Umbilical cord (tissue), 2 donors: ENCODE results near the gene CDH26. TPM values are rescaled to one million over a fixed set of nuclear protein-coding genes. Genes with fewer than 3 reads are reported as not detected.

Experiments
- DNase-seq: peaks from one replicate; pipeline ENCODE4 v3.0.0-alpha.2; 2015; ENCODE audit warnings: low spot score
- total RNA-seq: library from RNA; depleted of rRNA; stranded (reverse); fragments of >200 nt; gene quantifications from one replicate; pipeline ENCODE4 v1.2.3, GENCODE V29; 2014; ENCODE audit warnings: low replicate concordance; ENCODE audit not compliant: insufficient read depth

CDH26 gene
- total RNA-seq, 1 donor from 2014 or later, result 7.9 TPM

DNA sequence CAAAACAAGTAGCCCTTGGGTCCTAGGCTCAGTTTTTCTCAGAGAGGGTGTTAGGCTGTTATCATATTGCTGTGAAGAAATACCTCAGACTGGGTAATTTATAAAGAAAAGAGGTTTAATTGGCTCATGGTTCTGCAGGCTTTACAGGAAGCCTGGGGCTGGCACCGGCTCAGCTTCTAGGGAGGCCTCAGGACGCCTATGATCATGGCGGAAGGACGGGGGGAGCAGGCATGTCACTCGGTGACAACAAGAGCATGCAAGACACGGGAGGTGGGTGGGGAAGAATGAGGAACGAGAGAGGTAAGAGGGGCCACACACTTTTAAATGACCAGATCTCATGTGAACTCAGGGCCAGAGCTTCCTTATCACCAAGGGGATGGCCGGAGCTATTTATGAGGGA is 26.9 kb downstream of the CDH26 start:
- DNase-seq, result no peak

- DNase-seq, result no peak
These were observed 27.6 kb downstream of the CDH26 start for GRCh38 chr20:59985864-59986263.

- DNase-seq, result no peak
These were observed 28.9 kb downstream of the CDH26 start for GRCh38 chr20:59987135-59987534.

GRCh38 chr20:59988141-59988540 is 29.9 kb downstream of the CDH26 start:
- DNase-seq, result no peak

DNA sequence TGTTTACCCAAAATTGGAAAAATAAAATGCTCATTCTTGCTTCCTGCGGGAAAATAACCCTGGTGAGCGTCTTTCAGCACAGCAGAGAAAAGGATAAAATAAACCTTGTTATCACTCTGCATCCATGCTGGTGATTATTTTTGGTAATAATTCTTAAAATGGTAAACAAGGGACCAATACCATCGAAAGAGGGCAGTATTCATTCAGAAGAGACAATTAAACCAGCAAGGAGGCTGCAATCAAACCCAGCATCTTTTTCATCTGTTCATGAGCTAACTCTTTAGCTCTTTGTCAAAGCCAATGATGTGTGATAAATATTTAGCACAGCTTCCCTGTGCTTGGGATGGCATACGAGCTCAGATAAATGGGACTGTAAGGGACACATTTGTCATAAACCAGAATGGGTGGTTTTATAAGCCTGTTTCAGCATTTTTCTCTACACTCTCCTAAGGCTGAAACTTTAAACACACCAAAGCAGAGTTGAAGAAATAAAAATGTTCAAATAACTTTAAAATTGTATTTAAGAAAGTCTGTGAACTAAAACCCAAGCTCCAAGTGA is 34.4 kb downstream of the CDH26 start:
- DNase-seq, result no peak

DNA sequence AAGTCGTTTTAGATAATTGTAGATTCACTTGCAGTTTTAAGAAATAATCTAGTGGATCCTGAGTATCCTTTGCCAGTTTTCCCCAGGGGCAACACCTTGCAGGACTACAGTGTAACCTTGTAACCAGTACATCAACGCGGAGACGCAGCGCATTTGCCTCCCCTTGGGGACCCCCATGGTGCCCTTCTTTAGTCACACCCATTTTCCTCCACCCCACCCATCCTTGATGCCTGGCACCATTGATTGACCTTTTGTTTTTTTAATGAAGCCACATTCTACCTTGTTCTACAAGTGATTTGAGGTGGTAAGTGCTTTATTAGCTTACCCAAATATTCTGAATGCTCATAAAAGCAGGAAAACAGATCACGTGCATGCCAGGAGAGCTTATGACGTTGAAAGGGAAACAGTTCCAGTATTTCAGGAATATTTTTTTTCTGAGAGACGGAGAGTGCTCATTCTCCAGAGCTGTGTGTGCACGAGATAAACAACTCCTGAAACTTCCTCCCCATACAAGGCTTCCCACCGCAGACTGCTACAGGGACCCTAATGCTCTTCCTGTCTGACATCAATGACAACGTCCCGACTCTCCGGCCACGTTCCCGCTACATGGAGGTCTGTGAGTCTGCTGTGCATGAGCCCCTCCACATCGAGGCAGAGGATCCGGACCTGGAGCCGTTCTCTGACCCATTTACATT is 35.7 kb downstream of the CDH26 start:
- no peak for DNase-seq

DNA sequence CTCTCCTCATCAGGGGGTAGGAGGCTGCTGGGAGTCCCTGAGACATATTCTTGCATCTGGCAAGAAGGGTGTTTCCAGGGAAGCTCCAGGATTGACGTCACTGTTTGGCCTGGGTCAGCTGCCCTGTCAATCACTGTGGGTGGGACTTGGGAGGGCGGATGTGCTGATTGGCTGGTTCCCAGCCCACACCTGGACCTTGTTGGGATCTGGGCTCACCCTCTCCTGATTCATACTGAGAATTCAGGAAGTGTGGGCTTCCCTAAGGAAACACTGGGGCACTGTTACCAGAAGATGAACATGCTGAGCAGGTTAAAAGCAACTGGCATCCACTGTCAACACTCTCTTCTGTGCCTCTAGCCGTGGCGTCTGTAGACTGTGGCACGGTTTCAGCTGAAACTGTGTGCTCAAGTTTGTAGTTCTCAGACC is 36.5 kb downstream of the CDH26 start:
- DNase-seq, result peak; percentile 12

DNA sequence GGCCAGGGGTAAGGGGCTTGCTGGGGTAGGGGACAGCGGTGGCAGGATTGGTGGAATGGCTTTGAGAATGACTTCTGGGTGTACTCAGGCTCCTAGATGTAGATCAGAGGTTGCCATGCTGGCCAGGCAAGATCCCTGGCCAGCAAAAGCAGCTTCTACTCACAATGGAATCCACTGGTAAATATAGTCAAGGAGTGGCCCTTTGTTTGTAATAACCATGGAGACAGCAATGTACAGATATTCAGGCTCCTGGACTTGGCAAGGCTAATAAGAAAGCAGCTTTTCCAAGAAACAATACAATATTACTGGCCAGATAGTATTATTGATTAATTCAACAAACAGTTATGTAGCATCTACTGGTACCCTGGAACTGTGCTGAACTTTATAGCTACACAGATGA is 37.9 kb downstream of the CDH26 start:
- DNase-seq, result no peak

GRCh38 chr20:59997896-59998295 is 39.7 kb downstream of the CDH26 start:
- no peak for DNase-seq

DNA sequence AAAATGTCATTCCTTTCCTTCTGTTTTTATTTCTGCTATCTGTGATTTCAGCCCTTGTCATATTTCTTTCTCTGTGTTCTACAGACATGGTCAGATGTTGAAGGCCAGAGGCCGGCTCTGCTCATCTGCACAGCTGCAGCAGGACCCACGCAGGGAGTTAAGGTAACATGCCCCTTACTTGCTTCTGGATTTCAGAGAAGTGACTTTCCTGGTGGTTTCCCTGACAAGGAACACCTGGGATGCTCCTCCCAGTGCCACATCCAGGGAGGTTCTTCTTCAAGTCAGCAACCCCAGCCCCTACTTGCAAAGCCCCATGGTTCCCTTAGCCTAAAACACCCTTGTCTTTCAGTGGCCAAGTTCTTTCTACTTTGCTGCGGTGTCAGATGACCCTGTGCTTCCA is 41.3 kb downstream of the CDH26 start:
- no peak for DNase-seq

GRCh38 chr20:60000271-60001042 is 42.2 kb downstream of the CDH26 start:
- DNase-seq, result no peak

DNA sequence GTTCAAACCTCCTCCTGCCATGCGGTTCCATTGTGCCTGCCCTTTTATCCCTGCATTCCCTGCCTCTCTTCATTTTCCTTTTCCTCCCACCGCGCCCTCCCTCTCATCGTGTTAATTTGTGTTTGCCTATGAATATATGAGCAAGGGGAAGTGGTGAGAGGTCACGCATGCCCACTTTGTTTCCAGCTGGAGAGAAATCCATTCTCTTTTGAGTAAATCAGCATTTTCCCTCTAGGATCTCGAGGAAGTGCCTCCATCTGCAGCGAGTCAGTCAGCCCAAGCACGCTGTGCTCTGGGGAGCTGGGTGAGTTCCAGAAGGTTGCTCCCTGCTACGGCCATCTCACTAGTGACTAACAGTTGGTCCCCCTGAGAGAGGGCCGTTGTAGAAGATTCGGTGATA is 42.9 kb downstream of the CDH26 start:
- DNase-seq, result no peak

DNA sequence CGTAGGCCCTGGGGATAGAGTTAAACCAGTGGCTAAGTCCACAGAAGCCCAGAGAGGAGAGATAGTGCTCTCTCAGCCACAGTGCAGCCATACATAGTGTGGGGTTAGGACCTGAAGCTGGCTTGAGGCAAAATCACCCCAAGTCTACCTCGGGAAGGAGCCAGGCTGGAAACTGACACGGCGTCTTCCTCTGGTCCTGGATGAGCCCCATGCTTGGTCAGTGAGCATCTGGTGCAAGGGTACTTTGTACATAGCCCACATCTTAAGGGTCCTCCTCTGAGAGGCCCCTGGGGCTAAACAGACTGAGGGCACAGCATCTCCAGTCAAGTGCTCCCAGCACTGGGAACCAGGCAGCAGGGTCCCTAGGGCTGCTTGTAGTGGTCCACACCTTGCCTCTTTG is 45.6 kb downstream of the CDH26 start:
- no peak for DNase-seq

- no peak for DNase-seq
These were observed 48.0 kb downstream of the CDH26 start for GRCh38 chr20:60006261-60006660.

- no peak for DNase-seq
These were observed 49.2 kb downstream of the CDH26 start for GRCh38 chr20:60007464-60007863.

DNA sequence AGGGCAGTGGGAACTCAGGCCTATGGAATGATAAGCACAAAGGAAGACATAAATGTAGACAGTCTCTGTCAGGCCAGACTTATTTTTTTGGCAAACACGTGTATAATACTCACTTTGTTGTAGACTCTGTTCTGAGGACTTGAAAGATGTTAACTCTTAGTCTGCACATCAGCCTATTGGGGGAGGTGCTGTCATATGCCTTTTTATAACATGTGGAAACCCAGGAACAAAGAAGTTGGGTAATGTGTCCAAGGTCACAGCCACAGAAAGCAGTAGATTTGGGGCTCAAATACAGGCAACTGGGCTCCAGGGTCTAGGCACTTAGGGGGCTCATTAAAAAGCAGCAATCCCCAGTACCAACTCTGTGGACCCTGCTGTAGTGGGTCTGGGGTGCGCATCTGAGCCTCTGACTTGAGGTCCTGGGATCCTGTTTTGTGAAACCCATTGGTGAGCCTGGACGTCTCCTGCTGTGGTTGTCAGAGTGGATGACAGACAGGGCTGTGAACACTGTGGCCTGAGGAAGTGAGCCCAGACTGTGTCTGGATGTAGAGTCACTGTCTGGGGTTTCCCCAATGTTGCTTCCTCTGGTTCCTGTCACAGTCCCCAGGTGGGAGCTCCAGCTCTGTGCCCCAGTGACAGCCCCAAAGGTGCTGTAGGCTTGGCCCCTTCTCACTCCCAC is 50.0 kb downstream of the CDH26 start:
- no peak for DNase-seq

GRCh38 chr20:60009318-60009717 is 51.1 kb downstream of the CDH26 start:
- DNase-seq, result no peak

GRCh38 chr20:60009826-60010616 is 51.8 kb downstream of the CDH26 start:
- peak; percentile 35 for DNase-seq

DNA sequence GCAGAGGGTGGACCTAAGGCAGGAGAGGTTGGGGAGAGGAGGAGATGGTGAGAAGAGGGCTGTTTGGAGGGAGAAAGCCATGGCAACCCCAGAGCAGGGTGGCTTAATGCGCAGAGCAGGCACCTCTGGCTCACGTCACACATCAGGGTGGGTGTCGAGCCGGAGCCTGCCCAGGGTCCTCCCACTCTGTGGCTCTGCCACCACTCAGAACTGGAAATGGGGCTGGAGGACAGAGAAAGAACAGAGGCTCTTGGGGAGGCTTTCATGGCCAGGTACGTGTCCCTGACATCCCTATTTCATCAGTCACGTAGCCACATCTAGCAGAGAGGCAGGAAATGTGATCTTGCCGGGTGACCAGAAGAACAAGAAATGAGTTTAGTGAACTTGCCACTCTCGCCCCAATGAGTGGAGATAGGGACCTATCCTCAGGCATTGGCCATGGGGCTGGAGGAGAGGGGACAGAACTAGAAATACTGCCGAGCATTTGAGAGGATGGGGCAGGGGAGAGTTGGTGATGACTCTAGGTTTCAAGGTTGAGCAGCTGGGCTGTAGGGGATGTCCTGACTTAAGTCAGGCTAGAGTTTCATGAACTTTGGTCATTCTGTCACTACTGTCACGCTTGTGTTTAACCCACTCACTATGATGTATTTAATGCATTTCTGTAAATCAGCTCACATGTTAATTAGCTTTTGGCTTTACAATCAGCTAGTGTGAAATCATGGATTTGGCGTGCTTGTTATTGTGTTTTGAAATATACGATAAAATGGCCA is 52.7 kb downstream of the CDH26 start:
- no peak for DNase-seq
